ENCODE results near the gene MSI2. TPM values are rescaled to one million over a fixed set of nuclear protein-coding genes. Genes with fewer than 3 reads are reported as not detected.

The MSI2 gene
- total RNA-seq, 1 donor from 2014 or later, result 23.1 TPM

DNA sequence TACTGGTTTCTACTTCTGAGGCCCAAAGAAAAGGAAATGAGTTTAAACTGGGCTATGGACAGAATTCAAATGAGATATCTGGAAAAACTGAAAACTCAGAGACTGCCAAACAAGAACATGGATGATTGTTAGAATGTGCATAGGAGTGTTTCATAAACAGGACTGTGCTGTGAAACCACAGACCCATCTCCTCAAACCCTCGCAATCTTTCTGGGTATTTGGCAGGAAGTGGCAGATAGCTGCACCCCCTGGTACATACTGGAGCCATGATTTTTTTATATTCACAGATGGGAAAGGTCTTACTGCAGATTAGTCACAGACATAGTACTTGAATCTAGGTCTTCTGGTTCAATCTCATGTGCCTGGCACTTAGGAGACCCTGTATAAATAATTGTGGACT, 343.8 kb downstream of the MSI2 start:
- peaks cover 10% of the 10 kb centered on the region for H3K4me1 Mint-ChIP-seq (ENCODE audit: low read depth)
- no peak for DNase-seq (ENCODE audit: low spot score)
- TF ChIP-seq, protein P1, sequence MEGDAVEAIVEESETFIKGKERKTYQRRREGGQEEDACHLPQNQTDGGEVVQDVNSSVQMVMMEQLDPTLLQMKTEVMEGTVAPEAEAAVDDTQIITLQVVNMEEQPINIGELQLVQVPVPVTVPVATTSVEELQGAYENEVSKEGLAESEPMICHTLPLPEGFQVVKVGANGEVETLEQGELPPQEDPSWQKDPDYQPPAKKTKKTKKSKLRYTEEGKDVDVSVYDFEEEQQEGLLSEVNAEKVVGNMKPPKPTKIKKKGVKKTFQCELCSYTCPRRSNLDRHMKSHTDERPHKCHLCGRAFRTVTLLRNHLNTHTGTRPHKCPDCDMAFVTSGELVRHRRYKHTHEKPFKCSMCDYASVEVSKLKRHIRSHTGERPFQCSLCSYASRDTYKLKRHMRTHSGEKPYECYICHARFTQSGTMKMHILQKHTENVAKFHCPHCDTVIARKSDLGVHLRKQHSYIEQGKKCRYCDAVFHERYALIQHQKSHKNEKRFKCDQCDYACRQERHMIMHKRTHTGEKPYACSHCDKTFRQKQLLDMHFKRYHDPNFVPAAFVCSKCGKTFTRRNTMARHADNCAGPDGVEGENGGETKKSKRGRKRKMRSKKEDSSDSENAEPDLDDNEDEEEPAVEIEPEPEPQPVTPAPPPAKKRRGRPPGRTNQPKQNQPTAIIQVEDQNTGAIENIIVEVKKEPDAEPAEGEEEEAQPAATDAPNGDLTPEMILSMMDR (IDR thresholded peaks at IDR 0.05), result no peak
- no peaks in the 10 kb centered on the region for H3K36me3 Mint-ChIP-seq (ENCODE audit: low read depth)
- no peak overlapping the region for H3K27ac Mint-ChIP-seq (ENCODE audit: unreplicated experiment)
- no peaks in the 10 kb centered on the region for H3K27me3 Mint-ChIP-seq (ENCODE audit: low read depth)
- no peak overlapping the region for H3K4me3 Mint-ChIP-seq (ENCODE audit: unreplicated experiment)
- no peaks in the 10 kb centered on the region for H3K9me3 Mint-ChIP-seq (ENCODE audit: low read depth)

DNA sequence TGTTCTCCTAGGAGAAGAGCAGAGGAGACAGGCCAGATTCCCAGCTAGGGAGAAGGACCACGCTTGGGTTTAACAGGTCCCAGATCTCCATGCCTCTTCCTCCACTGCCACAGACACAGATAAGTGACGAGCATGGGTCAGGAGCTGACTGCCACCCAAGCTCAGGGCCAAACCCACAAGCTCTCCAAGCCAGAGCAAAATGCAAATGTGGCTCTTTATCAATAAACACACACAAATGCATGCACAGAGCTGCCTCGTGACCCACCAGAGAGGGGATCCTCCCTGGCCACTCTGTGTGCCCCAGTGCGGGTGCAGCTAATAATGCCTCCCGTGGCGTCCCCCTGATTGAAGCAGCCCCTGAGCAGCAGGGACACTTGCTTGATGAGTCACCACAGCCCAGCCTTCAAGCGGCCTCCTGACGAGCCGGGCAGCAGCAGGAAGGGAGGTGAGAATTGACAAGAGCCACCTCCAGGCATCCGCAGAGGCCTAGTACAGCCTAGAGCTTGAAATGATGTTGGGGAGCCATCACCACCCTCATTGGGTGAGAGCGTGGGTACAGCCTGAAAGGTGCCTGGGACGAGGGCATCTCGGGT, 344.9 kb downstream of the MSI2 start:
- no peaks in the 10 kb centered on the region for H3K9me3 Mint-ChIP-seq (ENCODE audit: low read depth)

DNA sequence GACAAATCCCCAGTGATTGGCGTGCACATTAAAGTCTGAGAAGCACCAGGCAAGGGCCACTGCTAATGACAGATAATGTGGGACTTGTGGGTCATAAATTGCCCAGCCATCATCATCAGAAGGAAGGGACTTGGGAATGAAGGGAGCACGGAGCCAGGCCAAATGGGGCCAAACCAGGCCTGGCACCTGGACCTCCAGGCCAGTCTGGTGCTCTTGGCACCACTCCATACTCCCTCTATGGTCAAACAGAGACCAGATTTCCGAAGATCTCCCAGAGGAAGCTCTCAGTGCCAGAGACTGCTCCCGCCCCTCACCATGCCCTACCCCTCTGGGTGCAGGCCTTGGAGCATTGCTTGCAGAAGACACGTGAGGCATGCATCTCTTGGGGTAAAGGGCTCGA, 346.6 kb downstream of the MSI2 start:
- peaks cover 18% of the 10 kb centered on the region for H3K4me1 Mint-ChIP-seq (ENCODE audit: low read depth)
- TF ChIP-seq, protein P1 (IDR thresholded peaks at IDR 0.05), result no peak
- H3K9me3 Mint-ChIP-seq (ENCODE audit: low read depth), result no peaks in the 10 kb centered on the region
- no peaks in the 10 kb centered on the region for H3K36me3 Mint-ChIP-seq (ENCODE audit: low read depth)
- no peak overlapping the region for H3K4me3 Mint-ChIP-seq (ENCODE audit: unreplicated experiment)
- no peak for DNase-seq (ENCODE audit: low spot score)
- no peak overlapping the region for H3K27ac Mint-ChIP-seq (ENCODE audit: unreplicated experiment)
- no peaks in the 10 kb centered on the region for H3K27me3 Mint-ChIP-seq (ENCODE audit: low read depth)

More for the DNA sequence above, 344.9 kb downstream of the MSI2 start:
- Mint-ChIP-seq H3K27ac (ENCODE audit: unreplicated experiment) (no peak overlapping the region), H3K27me3 (ENCODE audit: low read depth) (no peaks in the 10 kb centered on the region), H3K4me1 (ENCODE audit: low read depth) (peaks cover 21% of the 10 kb centered on the region), H3K36me3 (ENCODE audit: low read depth) (no peaks in the 10 kb centered on the region), H3K4me3 (ENCODE audit: unreplicated experiment) (no peak overlapping the region)
- DNase-seq (ENCODE audit: low spot score), result peak; percentile 68
- TF ChIP-seq, protein P1 (IDR thresholded peaks at IDR 0.05), result no peak

DNA sequence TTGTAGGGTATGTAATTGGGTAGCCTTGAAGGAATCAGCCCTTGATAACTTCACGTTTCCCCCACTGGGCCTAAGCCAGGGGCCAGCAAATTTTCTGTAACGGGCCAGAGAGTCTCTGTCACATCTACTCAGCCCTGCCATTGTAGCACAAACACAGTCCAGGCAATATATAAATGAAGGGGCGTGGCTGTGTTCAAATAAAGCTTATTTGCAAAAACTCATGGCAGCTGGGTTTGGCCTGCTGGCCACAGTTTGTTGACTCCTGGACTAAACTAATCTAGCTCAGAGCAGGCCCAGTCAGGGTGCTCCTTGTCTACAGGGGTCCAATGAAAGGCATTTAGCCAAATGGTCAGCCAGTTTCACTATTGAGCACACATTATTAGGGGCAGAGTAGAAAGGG, 347.2 kb downstream of the MSI2 start:
- no peaks in the 10 kb centered on the region for H3K27me3 Mint-ChIP-seq (ENCODE audit: low read depth)
- TF ChIP-seq, protein P1 (IDR thresholded peaks at IDR 0.05), result no peak
- peaks cover 17% of the 10 kb centered on the region for H3K4me1 Mint-ChIP-seq (ENCODE audit: low read depth)
- no peak overlapping the region for H3K27ac Mint-ChIP-seq (ENCODE audit: unreplicated experiment)
- H3K36me3 Mint-ChIP-seq (ENCODE audit: low read depth), result no peaks in the 10 kb centered on the region
- H3K9me3 Mint-ChIP-seq (ENCODE audit: low read depth), result no peaks in the 10 kb centered on the region
- no peak overlapping the region for H3K4me3 Mint-ChIP-seq (ENCODE audit: unreplicated experiment)
- peak; percentile 9 for DNase-seq (ENCODE audit: low spot score)

DNA sequence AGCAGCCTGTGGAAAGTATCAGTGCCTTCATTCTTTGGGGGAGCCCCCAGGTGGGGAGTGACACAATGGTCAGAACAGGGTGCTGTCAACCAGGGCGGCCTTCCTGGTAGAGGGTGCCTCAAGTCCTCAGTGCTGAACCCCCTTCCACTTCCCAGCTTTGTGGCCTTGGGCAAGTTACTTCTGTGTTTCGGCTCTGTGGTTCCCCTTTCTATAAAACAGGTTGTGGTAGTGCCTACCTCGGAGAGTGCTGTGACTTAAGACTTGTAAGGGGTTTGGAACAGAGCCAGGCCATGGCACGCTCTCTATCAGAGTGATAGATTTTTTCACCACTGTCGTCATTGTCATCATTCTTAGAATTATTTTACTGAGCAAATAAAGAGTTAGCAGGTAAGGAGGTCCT, 347.7 kb downstream of the MSI2 start:
- no peaks in the 10 kb centered on the region for H3K9me3 Mint-ChIP-seq (ENCODE audit: low read depth)
- no peak overlapping the region for H3K27ac Mint-ChIP-seq (ENCODE audit: unreplicated experiment)
- peaks cover 17% of the 10 kb centered on the region for H3K4me1 Mint-ChIP-seq (ENCODE audit: low read depth)
- peak; percentile 57 for DNase-seq (ENCODE audit: low spot score)
- H3K27me3 Mint-ChIP-seq (ENCODE audit: low read depth), result no peaks in the 10 kb centered on the region
- H3K36me3 Mint-ChIP-seq (ENCODE audit: low read depth), result no peaks in the 10 kb centered on the region
- TF ChIP-seq, protein P1 (IDR thresholded peaks at IDR 0.05), result no peak
- H3K4me3 Mint-ChIP-seq (ENCODE audit: unreplicated experiment), result no peak overlapping the region

Measured in chondrocyte (in vitro differentiated cells).